Sigmoid colon (tissue), 3 donors: ENCODE measurements around the gene GNAQ.

ENCODE experiments used
- CTCF ChIP-seq, 4 experiments: fragments of 450-650 bp in 3 of 4; fragments of 200-600 bp in 1 of 4; IDR thresholded peaks; one replicate each; pipeline ENCODE4 v1.5.1; 2016 to 2019; ENCODE audit warnings: antibody characterized with exemption in 4 of 4, mild to moderate bottlenecking in 3 of 4, moderate library complexity in 2 of 4
- POLR2A ChIP-seq, 2 donors: fragments of 450-650 bp; IDR thresholded peaks; one replicate each; pipeline ENCODE4 v1.6.1; 2016; ENCODE audit warnings: antibody characterized with exemption in 2 of 2, mild to moderate bottlenecking in 2 of 2, moderate library complexity in 2 of 2

GRCh38 chr9:77953590-77953989, 78.0 kb downstream of the GNAQ start:
- TF ChIP-seq POLR2A (IDR thresholded peaks at IDR 0.05) (no peak), CTCF (IDR thresholded peaks at IDR 0.05) (no peak)
